Left ventricle myocardium inferior (tissue), 1 donor: ENCODE measurements around the gene THOC5. TPM values are rescaled to one million over a fixed set of nuclear protein-coding genes. Genes with fewer than 3 reads are reported as not detected.
"Not testable (repeated sequence)": the region's sequence is repeated elsewhere in the genome, so short reads cannot be mapped to it uniquely, and the experiment has no call there.

Source experiments
- DNase-seq: peaks from one replicate; pipeline ENCODE4 v3.0.0-alpha.2; 2020
- H3K27ac ChIP-seq: fragments of 200-600 bp; replicated peaks from 2 replicates; pipeline ENCODE4 v1.8.0; 2021
- H3K27me3 ChIP-seq: fragments of 200-600 bp; 2 replicates; pipeline ENCODE4 v1.8.0; 2021; ENCODE audit warnings: low read depth
- H3K36me3 ChIP-seq: fragments of 200-600 bp; 2 replicates; pipeline ENCODE4 v1.8.0; 2021
- H3K4me1 ChIP-seq: fragments of 200-600 bp; 2 replicates; pipeline ENCODE4 v1.8.0; 2021
- H3K4me3 ChIP-seq: fragments of 200-600 bp; 2 replicates; pipeline ENCODE4 v1.8.0; 2021; ENCODE audit warnings: mild to moderate bottlenecking, moderate library complexity
- H3K9me3 ChIP-seq: fragments of 200-600 bp; replicated peaks from 2 replicates; pipeline ENCODE4 v1.8.0; 2021
- CTCF ChIP-seq: fragments of 200-600 bp; IDR thresholded peaks from 2 replicates; pipeline ENCODE4 v1.8.0; 2021; ENCODE audit warnings: antibody characterized with exemption, mild to moderate bottlenecking, borderline replicate concordance
- intact Hi-C: fragments of 100-400 bp; cut with micrococcal nuclease; formaldehyde crosslinking; loops from one replicate; pipeline ENCODE4 v1.11.0; 2022
- total RNA-seq: library from RNA; stranded (reverse); fragmentation: NEBNext Ultra II Directional; extraction: Animal tissue kit (Norgen Biotek cat#: 25700); gene quantifications from one replicate; pipeline ENCODE4 v1.2.1, GENCODE V29; 2021
- donor health status: DM: no; HTN: yes; CAD: no; lungs with severe emphysema.

THOC5 gene
- total RNA-seq, 1 donor from 2014 or later: 39.3 TPM

- no peaks in the 10 kb centered on the region for H3K9me3 ChIP-seq
- TF ChIP-seq CTCF: no peak
- H3K4me3 ChIP-seq: no peak overlapping the region
- intact Hi-C loops: no loop called here
- DNase-seq: no peak
- peaks cover 15% of the 10 kb centered on the region for H3K4me1 ChIP-seq
- H3K27me3 ChIP-seq: no peaks in the 10 kb centered on the region
- H3K36me3 ChIP-seq: peaks cover 35% of the 10 kb centered on the region
- no peak overlapping the region for H3K27ac ChIP-seq
These were observed 3.6 kb downstream of the THOC5 start for GRCh38 chr22:29550005-29550404.

- H3K4me3 ChIP-seq, H3K27ac ChIP-seq, H3K27me3 ChIP-seq, H3K4me1 ChIP-seq, H3K9me3 ChIP-seq, intact Hi-C loops, DNase-seq: not testable (repeated sequence)
- peaks cover 82% of the 10 kb centered on the region for H3K36me3 ChIP-seq
These were observed 8.5 kb downstream of the THOC5 start for GRCh38 chr22:29545045-29545444.

GRCh38 chr22:29541845-29542244 is 11.7 kb downstream of the THOC5 start:
- Histone ChIP-seq H3K36me3 (peaks cover 92% of the 10 kb centered on the region), H3K27me3 (no peaks in the 10 kb centered on the region), H3K4me3 (no peak overlapping the region), H3K9me3 (no peaks in the 10 kb centered on the region), H3K27ac (no peak overlapping the region), H3K4me1 (no peaks in the 10 kb centered on the region)
- no peak for TF ChIP-seq CTCF
- intact Hi-C loops: no loop called here
- DNase-seq: no peak

- H3K27me3 ChIP-seq: no peaks in the 10 kb centered on the region
- DNase-seq: no peak
- no peaks in the 10 kb centered on the region for H3K9me3 ChIP-seq
- intact Hi-C loops: no loop called here
- H3K4me1 ChIP-seq: no peaks in the 10 kb centered on the region
- TF ChIP-seq CTCF: no peak
- no peak overlapping the region for H3K27ac ChIP-seq
- peaks cover 97% of the 10 kb centered on the region for H3K36me3 ChIP-seq
- H3K4me3 ChIP-seq: no peak overlapping the region
These were observed 14.5 kb downstream of the THOC5 start for GRCh38 chr22:29539105-29539504.

GRCh38 chr22:29536411-29536810 is 17.1 kb downstream of the THOC5 start:
- Histone ChIP-seq H3K4me1 (no peaks in the 10 kb centered on the region), H3K27me3 (no peaks in the 10 kb centered on the region), H3K36me3 (peaks cover 100% of the 10 kb centered on the region), H3K9me3 (no peaks in the 10 kb centered on the region), H3K27ac (no peak overlapping the region), H3K4me3 (no peak overlapping the region)
- intact Hi-C loops: no loop called here
- TF ChIP-seq CTCF: no peak
- DNase-seq: no peak

- H3K27ac ChIP-seq: no peak overlapping the region
- H3K36me3 ChIP-seq: peaks cover 98% of the 10 kb centered on the region
- no peaks in the 10 kb centered on the region for H3K27me3 ChIP-seq
- TF ChIP-seq CTCF: no peak
- no peaks in the 10 kb centered on the region for H3K4me1 ChIP-seq
- intact Hi-C loops: no loop called here
- H3K4me3 ChIP-seq: no peak overlapping the region
- no peaks in the 10 kb centered on the region for H3K9me3 ChIP-seq
- DNase-seq: no peak
These were observed 22.1 kb downstream of the THOC5 start for GRCh38 chr22:29531419-29531818.
